Measurements from ENCODE around the gene PEPD. TPM values are rescaled to one million over a fixed set of nuclear protein-coding genes. Genes with fewer than 3 reads are reported as not detected.

PEPD gene
- total RNA-seq, 8 experiments from 2014 or later: 15.1 to 113 (median 40.7) TPM

DNA sequence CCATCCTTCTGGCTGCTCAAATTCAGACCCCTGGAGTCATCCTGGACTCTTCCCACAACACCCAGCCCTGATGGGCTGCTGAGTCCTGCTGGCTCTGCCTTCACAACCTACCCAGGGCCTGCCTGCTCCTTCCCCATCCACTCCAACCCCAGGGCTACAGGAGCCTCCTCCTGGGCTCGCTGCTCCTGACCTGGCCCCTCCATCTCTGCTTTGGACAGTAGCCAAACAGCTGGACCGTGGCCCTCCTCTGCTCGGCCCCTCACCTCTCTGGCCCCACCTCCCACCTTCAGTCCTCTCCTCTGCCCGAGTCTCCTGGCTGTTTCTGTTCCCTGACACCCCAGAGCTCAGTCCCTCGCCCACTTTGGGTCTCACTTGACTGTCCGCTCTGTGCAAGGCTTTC lies 81.3 kb downstream of the PEPD start:
- Histone ChIP-seq H3K4me3 (no peak overlapping the region), H3K27ac (no peak overlapping the region), H3K4me1 (replicated peaks in 1 of 2) (peaks cover 26 to 29% of the 10 kb centered on the region in 2 donors)
- no peak for ATAC-seq (replicated peaks in 6 of 8)
- in situ Hi-C loops (cut with MboI; ENCODE audit: low pct_unique_long_range_greater_than_20kb in 2 of 9, low sequenced_read_pairs in 9 of 9, unreplicated experiment in 9 of 9): loop anchor here in 4 of 9 experiments (25.0 kb wide), 1 partner anchor 322 kb away; no protein-coding TSS in a partner anchor
- WGBS, 10 experiments: 71 to 100% (median 92%) methylated on average over 1 to 4 of the region's 6 CpGs; no CpG with 5 or more reads in 3 of the 10 experiments

- no peak overlapping the region for H3K4me3 ChIP-seq
- in situ Hi-C loops (cut with MboI; ENCODE audit: low pct_unique_long_range_greater_than_20kb in 2 of 9, low sequenced_read_pairs in 9 of 9, unreplicated experiment in 9 of 9): loop anchor here in 6 of 9 experiments (10.0 to 25.0 kb wide), 2 partner anchors 323 to 336 kb away; no protein-coding TSS in a partner anchor
- H3K27ac ChIP-seq: no peak overlapping the region
- H3K4me1 ChIP-seq (replicated peaks in 1 of 2): peaks cover 35 to 39% of the 10 kb centered on the region in 2 donors
- ATAC-seq (replicated peaks in 6 of 8): peak in 1 of 8 experiments; percentile 34
- 60 to 100% (median 70%) methylated on average over 1 to 4 of the region's 16 CpGs; no CpG with 5 or more reads in 5 of the 10 experiments for WGBS, 10 experiments
Measured at GRCh38 chr19:33438987-33439781, 82.4 kb downstream of the PEPD start.

DNA sequence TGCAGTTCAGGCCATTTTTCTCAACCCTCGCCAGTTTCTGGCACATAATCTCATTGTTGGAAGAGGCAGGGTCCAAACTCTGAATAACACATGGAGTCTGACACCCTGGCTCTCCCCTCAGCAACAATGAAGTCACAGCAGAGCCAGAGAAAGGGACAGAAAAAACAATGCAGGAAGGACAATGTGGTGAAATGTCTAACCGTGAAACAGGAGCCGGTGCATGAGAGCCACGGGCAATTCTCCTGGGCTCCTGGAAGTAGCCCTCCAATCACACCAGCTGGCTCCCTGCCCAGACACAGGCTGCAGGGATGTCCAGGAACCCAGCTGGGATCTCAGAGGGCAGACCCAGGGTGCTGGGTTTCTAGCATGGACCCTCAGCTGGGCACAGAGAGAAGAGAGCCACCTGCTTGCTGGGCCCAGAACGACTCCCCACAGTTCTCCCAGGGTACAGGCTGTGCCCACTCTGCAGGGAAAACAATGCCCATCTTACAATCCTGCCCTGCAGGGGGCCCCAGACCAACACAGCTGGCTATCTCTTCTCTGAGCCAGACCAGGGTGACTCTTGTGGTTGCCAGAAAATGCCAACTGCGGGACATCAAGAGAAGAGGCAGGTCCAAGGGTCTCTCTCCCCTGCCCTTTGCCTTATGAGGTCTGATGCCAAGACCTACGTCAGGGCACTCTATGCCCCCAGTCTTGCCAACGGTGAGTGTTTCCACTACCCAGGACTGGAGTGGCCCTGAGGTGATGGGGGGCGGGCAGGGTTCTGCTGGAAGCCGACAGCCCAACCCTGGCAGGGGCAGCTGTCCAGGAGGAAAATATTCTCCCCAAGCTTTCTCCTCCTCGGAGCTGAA lies 83.5 kb downstream of the PEPD start:
- H3K27ac ChIP-seq: peak overlapping the region; percentile 28 to 30
- no peak overlapping the region for H3K4me3 ChIP-seq
- peaks cover 40 to 51% of the 10 kb centered on the region in 2 donors for H3K4me1 ChIP-seq (replicated peaks in 1 of 2)
- in situ Hi-C loops (cut with MboI; ENCODE audit: low pct_unique_long_range_greater_than_20kb in 2 of 9, low sequenced_read_pairs in 9 of 9, unreplicated experiment in 9 of 9): loop anchor here in 6 of 9 experiments (10.0 to 25.0 kb wide), 2 partner anchors 324 to 337 kb away; no protein-coding TSS in a partner anchor
- 0 to 85% (median 67%) methylated on average over 1 to 5 of the region's 11 CpGs; no CpG with 5 or more reads in 3 of the 10 experiments for WGBS, 10 experiments
- ATAC-seq (replicated peaks in 6 of 8): peak; percentile 7 to 52 (median 46)

DNA sequence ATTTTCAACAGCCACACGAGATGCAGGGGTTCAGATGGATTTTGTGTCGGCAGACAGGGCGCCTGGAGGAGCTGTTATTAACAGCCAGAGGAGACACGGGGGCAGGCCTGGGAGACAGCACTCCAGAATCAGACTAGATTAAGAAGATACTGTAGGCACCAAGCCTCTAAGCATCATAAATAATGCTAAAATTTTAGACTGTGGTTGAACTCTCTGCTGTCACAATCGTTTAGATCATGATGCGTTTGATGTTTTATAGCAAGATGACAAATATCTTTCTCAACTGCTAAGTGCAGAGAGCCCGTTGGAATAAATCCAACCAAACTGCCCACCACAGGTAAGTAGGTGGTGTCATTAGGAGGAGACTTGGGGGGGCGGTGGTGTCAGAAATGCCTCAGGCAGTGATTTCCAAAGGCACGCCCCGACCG lies 84.2 kb downstream of the PEPD start:
- peak in 6 of 8 experiments; percentile 3 to 52 (median 7) for ATAC-seq (replicated peaks in 6 of 8)
- H3K27ac ChIP-seq: peak overlapping the region; percentile 28 to 30
- WGBS, 10 experiments: 0 to 100% (median 71%) methylated on average over 1 to 10 of the region's 11 CpGs; no CpG with 5 or more reads in 2 of the 10 experiments
- in situ Hi-C loops (cut with MboI; ENCODE audit: low pct_unique_long_range_greater_than_20kb in 2 of 9, low sequenced_read_pairs in 9 of 9, unreplicated experiment in 9 of 9): loop anchor here in 6 of 9 experiments (10.0 to 25.0 kb wide), 2 partner anchors 325 to 337 kb away; no protein-coding TSS in a partner anchor
- peaks cover 47 to 57% of the 10 kb centered on the region in 2 donors for H3K4me1 ChIP-seq (replicated peaks in 1 of 2)
- H3K4me3 ChIP-seq: no peak overlapping the region

DNA sequence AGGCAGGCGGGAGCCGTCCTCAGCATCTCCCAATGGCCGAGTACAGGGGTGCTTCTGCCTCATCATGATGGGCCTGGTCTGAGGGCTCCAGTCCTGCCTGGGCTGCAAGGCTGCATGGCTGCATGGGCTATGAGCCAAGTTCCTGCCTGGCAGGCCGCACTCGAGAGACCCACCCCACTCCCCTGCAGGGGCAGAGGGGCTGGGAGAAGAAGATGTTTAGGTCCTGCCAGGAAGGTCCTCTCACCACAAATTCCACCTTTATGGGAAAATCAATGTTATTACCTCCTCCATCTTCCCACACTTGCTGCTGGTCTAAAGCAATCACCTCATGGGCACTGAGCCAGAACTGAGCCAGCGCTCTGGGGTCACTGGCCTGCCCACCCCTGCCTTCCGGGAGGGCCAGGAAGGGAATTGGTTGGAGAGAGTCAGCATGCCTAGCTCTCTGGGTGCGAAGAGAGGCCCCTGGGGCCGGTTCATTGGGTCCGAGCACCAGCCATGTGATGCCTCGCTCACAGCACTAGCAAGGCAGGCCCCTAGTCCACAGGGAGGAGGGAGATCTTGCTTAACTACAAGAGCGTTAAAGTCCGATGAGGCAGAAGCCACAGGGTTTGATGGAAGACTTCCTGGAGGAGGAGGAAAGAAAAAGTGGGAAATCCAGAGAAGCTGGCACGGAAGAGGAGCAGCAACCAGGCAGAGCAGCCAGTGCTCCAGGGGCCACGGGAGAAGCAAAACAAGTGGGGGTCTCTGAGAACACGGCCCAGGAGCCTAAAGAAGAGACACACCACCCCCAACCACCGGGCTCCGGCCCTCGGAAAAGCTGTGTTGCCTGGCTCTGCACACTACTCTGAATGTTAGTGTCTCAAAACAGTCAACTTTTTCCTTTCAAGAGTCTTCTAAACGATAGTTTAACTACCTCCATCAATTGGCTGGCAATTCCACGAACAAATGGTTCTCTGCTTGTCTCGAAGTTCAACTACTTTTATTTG lies 84.9 kb downstream of the PEPD start:
- Histone ChIP-seq H3K4me1 (replicated peaks in 1 of 2) (peaks cover 54 to 65% of the 10 kb centered on the region in 2 donors), H3K27ac (no peak overlapping the region), H3K4me3 (no peak overlapping the region)
- 40 to 95% (median 85%) methylated on average over 1 to 12 of the region's 22 CpGs; no CpG with 5 or more reads in 2 of the 10 experiments for WGBS, 10 experiments
- no peak for ATAC-seq (replicated peaks in 6 of 8)
- in situ Hi-C loops (cut with MboI; ENCODE audit: low pct_unique_long_range_greater_than_20kb in 2 of 9, low sequenced_read_pairs in 9 of 9, unreplicated experiment in 9 of 9): loop anchor here in 6 of 9 experiments (10.0 to 25.0 kb wide), 2 partner anchors 326 to 338 kb away; no protein-coding TSS in a partner anchor

DNA sequence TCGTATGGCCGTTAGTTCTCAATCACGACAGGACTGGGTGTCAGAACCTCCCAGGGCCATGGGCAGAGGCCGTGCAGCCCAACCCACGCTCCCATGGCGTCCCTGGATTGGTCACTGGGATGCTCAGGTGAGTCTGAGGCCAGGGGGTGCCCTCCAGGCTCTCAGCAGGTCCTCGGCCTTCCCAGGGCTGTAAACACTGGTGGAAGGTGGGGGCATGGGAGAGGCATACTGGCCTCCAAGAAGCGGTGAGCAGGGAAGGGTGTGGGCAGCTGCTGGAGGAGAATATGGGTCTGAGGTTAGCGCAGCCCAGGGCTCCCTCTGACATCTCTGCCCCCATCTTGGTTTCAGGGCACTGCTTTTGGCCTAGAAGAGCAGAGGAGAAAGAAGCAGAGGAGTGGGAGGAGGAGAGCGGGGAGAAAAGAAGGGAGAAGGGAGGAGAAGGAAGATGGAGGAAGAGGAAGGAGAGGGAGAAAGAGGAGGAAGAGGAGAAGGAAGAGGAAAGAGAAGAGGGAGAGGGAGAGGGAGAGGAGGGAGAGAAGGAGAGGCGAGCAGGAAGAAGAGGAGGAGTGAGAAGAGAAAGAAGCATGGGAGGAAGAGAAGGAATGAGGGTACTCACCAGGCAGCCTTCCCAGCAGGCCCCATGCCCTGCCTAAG lies 85.8 kb downstream of the PEPD start:
- no peak for ATAC-seq (replicated peaks in 6 of 8)
- in situ Hi-C loops (cut with MboI; ENCODE audit: low pct_unique_long_range_greater_than_20kb in 2 of 9, low sequenced_read_pairs in 9 of 9, unreplicated experiment in 9 of 9): loop anchor here in 6 of 9 experiments (10.0 to 25.0 kb wide), 2 partner anchors 326 to 339 kb away; no protein-coding TSS in a partner anchor
- peaks cover 58 to 71% of the 10 kb centered on the region in 2 donors for H3K4me1 ChIP-seq (replicated peaks in 1 of 2)
- H3K4me3 ChIP-seq: no peak overlapping the region
- WGBS, 10 experiments: 75 to 100% (median 93%) methylated on average over 1 to 8 of the region's 11 CpGs; no CpG with 5 or more reads in 1 of the 10 experiments
- peak overlapping the region; percentile 56 to 81 for H3K27ac ChIP-seq

DNA sequence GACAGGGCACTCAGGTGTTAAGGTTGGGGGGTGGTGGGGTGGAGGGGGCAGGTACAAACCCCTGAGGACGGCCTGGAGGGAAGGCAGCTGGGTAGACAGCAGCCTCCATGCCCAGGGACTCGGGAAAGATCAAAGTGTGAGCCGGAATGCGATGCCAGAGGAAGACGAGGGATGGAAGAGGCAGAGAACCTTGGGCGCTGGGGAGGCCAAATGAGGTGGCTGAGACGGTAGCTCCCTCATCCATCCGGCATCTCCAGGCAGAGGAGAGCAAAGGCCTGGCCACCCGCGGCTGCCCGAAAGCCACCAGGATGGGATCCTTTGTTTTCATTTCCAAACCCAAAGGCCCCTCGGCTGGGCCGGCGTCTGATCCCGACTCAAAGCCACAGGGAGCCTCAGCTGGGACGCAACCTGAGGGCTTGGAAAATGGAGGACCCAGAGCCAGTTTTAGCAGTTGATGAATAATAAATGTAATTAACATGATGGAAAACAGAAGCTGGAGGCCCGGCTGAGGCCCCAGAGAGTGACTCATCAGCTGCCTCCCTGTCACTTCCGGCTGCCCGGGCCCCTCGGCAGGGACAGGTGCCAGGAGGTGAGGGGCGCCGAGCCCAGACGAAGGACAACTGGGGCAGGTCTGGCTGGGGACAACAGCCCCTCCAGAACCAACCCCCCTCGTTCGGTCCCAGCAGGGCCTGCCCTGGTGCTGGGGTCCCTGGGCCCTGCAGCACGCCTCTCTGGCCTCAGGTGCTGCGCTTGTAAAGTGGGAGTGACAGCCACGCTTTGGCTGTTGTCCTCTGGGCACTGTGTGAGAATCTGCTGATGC lies 86.5 kb downstream of the PEPD start:
- in situ Hi-C loops (cut with MboI; ENCODE audit: low pct_unique_long_range_greater_than_20kb in 2 of 9, low sequenced_read_pairs in 9 of 9, unreplicated experiment in 9 of 9): loop anchor here in 6 of 9 experiments (10.0 to 25.0 kb wide), 2 partner anchors 327 to 340 kb away; no protein-coding TSS in a partner anchor
- peak; percentile 53 to 75 (median 72) for ATAC-seq (replicated peaks in 6 of 8)
- peaks cover 64 to 79% of the 10 kb centered on the region in 2 donors for H3K4me1 ChIP-seq (replicated peaks in 1 of 2)
- WGBS, 10 experiments: 10 to 100% (median 45%) methylated on average over 1 to 11 of the region's 28 CpGs; no CpG with 5 or more reads in 4 of the 10 experiments
- peak overlapping the region; percentile 56 to 81 for H3K27ac ChIP-seq
- no peak overlapping the region for H3K4me3 ChIP-seq

DNA sequence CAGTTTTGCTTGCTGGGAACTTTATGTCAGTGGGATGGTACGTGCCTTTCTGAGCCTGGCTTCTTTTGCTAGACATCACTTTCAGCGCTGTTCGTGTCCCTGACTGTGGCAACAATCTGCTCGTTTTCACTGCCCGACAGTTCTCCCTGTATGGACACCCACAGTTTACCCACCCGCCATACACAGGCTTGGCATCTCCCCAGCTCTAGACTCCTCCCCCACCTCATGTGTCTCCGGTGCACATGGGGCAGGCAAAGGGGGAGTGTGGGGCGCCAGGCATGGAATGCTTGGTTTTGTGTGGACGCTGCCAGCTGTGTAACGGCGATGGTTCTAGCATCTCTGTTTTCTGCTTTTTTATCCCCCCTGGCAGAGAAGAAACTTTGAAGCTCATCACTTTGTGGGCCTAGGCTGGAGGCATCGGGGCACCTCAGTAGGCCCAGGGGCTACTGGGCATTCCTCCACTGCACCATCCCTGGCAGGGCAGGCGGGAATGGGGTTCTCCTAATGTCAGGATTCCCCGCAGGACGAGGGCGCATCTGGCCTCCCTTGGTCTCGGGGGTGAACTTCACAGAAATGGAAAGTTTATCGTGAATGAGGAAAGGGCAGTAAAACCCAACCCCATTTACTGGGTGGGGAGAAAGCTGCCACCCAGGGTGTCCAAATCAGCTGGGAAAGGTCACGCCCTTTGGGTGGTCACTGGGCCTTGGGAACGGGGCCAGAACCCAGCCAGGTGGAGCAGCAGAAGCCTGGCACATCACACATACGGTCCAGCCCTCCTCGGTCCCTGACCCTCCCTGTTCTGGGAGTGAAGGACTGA lies 87.3 kb downstream of the PEPD start:
- H3K27ac ChIP-seq: peak overlapping the region; percentile 56 to 81
- ATAC-seq (replicated peaks in 6 of 8): no peak
- in situ Hi-C loops (cut with MboI; ENCODE audit: low pct_unique_long_range_greater_than_20kb in 2 of 9, low sequenced_read_pairs in 9 of 9, unreplicated experiment in 9 of 9): loop anchor here in 6 of 9 experiments (10.0 to 25.0 kb wide), 2 partner anchors 328 to 341 kb away; no protein-coding TSS in a partner anchor
- H3K4me1 ChIP-seq (replicated peaks in 1 of 2): peaks cover 64 to 82% of the 10 kb centered on the region in 2 donors
- 50 to 100% (median 75%) methylated on average over 1 to 8 of the region's 22 CpGs; no CpG with 5 or more reads in 5 of the 10 experiments for WGBS, 10 experiments
- H3K4me3 ChIP-seq: no peak overlapping the region

GRCh38 chr19:33432446-33433170 lies 89.0 kb downstream of the PEPD start:
- peak overlapping the region; percentile 54 to 70 for H3K27ac ChIP-seq
- WGBS, 10 experiments: 38 to 89% (median 59%) methylated on average over 1 to 5 of the region's 16 CpGs; no CpG with 5 or more reads in 2 of the 10 experiments
- peak; percentile 8 to 48 (median 32) for ATAC-seq (replicated peaks in 6 of 8)
- in situ Hi-C loops (cut with MboI; ENCODE audit: low pct_unique_long_range_greater_than_20kb in 2 of 9, low sequenced_read_pairs in 9 of 9, unreplicated experiment in 9 of 9): loop anchor here in 6 of 9 experiments (10.0 to 25.0 kb wide), 2 partner anchors 330 to 342 kb away; no protein-coding TSS in a partner anchor
- peaks cover 57 to 77% of the 10 kb centered on the region in 2 donors for H3K4me1 ChIP-seq (replicated peaks in 1 of 2)
- no peak overlapping the region for H3K4me3 ChIP-seq

Data from motor neuron (in vitro differentiated cells).